GM18508 (cell line): ENCODE data around the gene NEURL1.
"Not testable (repeated sequence)": the region's sequence is repeated elsewhere in the genome, so short reads cannot be mapped to it uniquely, and the experiment has no call there.

ENCODE experiments used
- ATAC-seq: cut with Tn5 transposase; IDR thresholded peaks from one replicate; pipeline ENCODE4 v1.9.1; 2021; ENCODE audit warnings: moderate number of reproducible peaks; ENCODE audit not compliant: insufficient read depth, unreplicated experiment

Gene NEURL1

DNA sequence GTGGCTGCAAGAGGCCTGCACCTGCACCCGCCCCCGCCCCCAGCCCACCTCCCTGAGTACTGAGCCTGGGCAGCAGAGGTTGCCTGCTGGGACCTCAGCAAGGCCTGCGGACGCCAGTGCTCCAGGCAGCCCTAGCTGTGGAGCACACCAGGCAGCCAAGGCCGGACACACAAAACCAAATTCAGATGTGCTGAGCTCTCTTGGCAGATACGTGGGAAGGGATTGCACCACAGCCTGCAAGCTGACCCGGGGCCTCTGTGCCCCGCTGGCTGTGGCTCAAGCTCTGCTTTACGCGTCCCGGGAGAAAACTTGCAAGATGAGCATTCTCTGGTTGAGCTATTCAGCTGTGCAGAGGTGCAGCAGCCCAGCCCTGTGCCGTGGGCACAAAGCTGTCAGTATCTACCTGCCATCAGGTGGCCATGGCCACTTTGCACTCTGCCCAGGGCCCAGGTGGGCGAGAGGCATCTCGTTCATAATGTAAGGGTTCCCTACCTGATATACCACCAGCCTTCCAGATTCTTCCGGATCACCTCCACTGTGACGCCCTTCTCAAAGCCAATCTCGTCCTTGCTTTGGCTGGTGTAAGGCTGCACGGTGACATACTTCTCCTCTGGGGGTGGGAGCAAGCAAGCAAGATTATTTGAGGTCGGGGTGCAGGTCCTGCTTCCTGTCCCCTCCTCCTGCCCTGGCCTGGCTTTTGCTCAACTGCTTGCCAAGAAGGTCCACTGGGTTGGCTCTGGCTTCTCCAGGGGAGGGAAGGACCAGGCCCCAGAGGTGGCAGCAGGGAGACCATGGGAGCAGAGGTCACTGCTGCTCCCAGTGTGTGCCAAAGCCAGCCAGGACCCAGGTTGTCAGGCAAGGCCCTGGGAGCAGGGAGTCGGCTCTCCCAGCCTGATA is 123.4 kb downstream of the NEURL1 start:
- no peak for ATAC-seq

DNA sequence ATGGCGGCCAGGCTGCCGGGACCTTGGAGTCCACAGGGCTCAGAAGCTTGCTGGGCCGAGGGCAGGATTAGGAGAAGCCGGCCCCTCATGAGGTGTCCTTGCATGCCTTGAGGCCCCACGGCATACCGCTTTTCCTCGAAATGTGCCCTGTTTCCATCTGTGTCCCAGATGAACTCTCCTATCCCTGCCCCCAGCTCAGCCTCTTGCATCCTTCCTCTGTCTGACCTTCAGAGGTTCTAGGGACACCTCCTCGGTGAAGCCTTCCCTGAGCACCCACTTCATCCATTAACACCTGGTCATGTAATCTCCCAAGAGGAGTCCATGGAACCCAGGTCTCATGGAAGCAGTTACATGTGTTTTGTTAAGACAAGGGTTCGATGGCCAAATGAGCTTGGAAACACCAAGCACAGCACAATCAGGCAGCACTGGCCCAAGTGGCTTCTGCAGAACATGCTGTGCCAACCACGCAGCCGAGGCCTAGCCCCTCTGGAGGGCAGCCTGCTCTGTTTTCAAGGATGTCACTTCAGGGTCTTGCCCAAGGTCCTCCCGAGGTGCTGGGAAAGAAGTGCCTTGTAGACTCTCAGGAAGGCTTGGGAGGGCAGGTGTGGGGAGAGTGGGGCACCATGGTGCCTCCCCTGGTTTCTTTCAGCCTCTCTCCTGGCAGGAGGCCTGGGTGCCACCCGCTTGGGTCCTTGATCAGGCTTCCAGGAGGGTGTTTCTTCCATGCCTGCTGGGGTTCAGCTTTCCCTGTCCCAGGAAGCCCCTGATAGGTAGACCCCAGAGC is 124.3 kb downstream of the NEURL1 start:
- ATAC-seq = no peak

DNA sequence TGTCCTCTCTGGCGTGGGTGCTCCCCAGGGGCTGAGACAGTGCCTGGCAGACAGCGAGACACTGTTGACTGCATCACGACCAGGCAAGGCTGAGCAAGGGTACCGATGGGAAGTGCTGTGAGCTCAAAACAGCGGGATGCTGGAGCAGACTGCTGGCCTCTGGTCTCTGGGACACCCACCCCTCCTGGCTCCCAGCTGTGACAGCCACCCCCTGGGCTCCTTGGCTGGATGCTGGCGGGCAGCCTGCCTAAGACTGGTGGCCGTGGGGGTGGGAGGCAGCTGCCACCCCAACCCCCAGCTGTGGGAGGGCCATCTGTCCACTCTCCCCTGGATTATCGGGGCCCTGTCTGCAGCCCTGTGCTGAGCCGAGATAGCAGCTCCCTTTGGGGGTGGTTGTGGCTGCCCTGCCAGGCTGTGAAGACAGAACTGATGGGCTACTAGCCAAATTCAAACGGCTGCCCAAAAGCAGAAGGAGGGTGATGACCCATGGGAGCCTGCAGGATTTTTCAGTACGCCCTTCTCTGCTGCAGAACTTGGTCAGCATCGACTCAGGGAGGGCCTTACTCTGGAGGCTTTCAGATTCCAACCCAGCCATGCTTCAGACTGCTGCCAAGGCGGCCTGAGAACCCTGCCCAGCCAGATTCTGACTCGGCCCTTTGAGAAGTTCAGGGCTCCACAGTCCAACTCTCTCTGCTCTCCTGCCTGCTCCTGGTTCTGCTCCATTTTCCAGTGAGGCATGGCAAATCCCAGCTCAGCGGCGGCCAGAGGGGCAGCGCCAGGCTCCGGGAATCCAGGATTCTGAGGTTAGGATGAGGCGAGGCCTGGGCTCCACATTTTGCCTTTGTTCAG is 125.3 kb downstream of the NEURL1 start:
- no peak for ATAC-seq

DNA sequence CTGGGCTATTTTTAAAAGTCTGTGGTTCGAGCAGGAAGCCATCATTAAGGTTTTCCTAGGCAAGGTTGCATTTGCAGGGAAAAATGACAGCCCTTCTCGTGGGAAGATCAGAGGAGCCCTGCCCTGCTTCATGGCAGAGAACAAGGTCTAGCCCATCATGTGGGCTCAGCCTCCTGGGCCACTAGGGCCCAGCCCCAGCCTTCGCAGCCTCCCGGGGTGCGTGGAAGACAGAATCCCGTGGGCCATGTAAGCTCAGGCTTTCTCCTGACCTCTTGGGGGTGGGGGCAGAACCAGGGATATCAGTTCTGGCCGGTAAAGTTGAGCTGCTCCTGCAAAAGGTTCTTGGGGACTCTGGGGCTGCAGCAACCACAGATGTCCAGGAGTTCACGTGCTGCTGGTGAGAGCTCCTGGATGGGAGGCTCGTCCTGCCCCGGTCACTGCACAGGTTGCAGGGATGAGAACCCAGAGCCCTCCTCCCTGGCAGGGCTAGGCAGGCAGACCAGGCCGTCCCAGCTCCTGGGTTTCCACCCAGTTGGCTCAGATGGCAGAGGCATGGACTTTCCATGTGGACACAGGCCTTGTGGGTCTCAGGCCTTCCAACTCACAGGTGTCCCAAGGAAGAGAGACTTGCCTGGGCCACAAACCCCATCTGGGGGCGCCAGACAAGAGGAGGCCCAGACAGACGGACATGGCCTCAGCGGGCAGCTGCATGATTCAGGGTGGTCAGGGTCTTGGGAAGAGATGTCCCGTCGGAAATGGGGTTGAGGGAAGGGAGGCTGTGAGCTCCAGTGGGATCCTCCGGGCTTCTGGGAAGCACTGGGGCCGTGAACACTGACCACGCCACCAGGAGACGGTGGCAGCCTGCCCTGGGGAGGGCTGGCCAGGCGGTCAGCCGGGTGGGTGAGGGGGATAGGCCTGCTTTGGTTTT is 126.2 kb downstream of the NEURL1 start:
- ATAC-seq = no peak

DNA sequence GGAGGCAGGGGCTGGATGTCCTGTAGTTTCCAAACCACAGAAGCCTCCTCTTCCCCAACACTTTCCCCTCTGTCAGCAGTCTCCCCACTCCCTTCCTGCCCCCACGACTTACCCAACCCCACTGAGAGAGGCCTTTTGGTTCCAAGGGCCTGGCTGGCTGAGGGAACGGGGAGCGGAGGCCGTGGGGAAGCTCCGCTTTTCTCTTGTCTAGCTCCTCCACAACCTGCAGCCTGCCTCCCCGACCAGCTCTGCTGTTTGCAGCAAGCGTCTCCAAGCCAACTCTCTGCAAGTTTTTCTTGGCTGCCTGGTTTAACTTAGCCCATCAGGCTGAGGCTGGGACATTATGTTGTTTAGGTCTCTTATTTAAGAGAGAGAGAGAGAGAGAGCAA is 126.8 kb downstream of the NEURL1 start:
- no peak for ATAC-seq

DNA sequence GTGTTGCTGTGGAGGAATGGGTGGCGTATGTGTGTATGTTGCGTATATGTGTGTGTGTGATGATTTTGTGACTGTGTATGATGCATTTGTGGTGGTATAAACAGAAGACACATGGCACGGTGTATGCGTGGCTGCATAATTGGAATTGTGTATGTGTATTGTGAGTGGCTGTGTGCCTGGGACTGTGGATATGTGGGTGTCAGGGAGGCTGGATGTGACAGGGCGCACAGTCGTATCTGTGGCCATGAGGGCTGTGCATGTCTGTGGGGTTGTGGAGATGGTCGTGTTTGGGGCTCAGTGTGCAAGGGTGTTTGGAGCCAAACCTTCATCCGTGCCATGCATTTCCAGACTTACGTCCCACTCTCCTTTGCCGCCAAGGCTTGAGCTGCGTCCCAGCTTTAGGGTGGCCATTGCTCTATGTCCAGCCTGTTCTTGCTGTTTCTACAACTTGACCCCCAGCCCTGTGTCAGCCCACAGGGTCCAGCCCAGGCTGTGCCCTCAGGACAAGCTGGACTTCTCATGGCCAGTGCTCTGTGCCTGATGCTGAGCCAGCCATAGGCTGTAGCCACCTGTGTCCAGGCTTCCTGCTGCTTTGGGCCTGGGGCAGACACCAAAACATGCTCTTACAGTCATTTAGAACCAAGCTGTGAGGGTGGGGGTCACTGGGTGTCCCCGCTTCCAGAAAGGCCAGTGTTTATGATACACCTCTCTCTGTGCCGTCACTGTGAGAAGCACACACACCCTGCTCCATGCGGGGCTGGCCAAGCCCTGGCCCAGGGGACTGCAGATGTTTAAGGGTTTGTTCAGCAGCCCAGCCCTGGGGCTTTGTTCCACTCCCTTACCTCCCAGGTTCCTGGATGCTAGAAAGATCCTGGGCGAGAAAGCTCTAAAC is 127.6 kb downstream of the NEURL1 start:
- no peak for ATAC-seq

DNA sequence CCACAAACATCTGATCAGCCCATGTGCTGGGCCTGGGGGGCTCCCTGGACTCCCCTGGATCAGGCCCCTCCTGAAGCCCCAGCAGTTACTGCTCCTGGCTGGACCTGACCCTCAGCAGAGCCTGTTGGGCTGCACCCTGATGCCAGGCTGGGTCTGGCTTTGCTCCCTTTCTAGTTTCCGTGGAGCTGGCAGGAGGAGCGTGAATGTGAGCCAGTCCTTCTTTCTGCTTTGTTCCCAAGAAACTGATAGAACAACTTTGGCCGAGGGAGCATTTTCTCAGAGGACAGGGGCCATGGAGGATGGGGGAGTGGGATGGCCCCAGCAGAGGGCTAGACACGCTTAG is 128.2 kb downstream of the NEURL1 start:
- ATAC-seq = no peak

DNA sequence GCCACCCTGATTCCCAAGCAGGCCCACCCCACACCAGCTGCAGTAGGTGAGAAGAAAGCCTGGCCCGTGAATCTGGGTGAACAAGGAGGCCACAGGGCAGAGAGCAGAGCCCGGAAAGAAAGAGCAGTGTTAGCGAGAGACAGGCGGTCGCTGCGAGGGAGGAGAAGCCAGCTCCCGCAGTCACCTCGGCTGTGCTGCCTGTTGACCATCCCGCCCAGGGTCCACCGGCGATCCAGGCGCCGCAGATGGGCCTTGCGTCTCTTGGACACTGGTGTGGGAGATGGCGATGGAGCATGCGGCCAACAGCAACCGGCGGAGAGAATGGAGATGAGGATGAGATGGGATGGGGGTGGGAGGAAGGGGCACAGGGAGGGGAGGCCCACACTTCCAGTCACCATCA is 128.8 kb downstream of the NEURL1 start:
- no peak for ATAC-seq

DNA sequence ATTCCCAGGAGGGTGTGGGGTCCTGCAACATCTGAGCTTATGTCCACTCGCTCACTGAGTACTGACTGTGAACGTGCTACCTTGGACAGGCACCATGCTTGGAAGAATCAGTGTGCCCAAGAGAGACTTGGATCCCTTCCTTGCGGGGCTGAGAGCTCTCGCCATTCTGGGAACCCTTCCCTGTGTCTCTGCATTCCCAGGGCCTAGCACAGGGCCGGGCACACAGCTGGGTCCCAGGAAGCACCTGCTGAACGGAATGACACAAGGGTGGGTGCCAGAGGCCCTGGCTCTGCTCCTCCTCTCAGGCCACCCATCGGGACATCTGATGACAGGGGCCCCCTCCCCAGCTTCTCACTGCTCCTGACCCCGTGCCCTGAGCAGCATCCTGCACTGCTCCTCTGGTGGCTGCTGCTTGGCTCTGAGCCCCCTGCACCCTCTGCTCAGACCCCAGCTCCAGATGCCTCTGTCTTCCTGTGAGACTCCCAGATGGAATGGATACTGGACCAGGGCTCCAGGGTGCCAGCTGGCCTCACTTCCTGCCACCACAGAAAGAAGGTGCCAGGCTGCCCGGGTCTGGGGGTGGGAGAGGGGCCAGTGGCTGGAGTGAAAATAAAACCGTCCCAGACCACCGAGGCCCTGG is 129.6 kb downstream of the NEURL1 start:
- no peak for ATAC-seq

DNA sequence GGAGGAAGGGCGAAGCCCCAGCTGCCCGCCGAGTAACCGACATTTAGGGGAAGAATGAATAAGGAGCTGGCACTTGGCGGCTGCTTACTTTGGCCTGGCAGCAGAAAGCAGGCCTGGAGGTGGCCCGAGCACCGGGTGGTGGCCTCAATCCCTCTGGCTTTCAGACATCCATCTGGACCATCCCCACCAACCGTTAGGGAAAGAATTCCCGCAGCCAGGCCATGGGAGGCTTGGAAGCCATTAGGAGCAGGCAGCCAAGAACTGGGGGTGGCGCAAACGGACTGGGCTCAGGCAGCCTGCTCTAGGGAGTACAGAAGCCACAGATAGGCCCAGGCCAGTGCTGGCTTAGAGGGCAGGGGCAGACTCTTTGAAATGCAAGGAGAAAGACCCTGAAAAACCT is 132.7 kb downstream of the NEURL1 start:
- no peak for ATAC-seq

DNA sequence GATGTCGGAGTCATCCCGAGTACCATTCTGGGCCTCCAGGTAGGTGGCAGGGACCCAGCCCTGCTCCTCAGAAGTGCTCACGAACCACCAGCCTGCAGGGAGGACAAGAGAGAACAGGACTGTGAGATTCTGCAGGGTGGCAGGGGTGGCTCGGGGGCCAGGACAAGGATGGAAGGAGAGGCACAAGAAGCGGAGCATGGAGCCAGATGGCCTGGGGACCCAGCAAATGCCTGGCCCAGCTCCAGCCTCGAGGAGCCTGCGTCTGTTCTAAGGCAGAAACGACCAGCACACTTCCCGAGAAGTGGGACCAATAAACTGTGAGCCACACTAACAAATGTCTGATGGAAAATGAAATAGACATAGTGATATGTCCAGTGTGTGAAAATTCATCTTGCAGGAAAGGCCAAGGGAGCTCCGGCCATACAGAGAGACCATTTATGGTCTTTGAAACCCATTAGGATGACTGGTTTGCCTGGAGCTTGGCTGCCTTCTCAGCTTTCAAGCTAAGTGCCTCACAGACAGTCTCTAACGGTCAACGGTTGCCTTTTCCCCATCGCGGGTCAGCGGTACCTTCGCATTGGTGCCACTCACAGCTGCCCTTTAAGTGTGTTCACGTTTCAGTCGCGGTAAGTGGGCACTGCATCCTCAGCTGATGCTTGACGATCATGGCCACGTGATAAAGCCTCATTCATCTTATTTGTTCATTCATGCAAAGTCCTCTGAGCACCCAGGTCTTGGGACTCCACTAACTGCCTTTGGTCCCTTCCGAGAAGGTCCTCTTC is 133.8 kb downstream of the NEURL1 start:
- ATAC-seq = no peak

DNA sequence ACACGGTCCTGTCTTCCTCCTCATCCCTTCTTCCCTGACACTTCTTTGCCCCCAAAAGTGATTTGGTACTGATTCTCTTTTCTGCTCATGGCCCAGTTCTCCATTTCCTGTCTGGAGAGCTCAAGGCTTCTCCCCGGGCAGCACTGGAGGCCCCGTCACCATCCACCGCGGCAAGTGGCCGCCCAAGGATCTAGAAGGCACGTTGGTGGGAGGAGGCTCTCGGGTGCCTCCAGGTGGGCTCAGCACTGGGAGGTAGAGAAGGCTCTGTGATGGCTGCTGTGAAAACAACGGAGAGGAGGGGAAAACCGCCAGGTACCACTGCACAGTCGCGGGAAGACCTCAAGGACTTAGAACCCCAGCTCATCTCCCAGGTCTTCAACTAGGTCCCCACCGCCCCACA is 134.4 kb downstream of the NEURL1 start:
- ATAC-seq = no peak

DNA sequence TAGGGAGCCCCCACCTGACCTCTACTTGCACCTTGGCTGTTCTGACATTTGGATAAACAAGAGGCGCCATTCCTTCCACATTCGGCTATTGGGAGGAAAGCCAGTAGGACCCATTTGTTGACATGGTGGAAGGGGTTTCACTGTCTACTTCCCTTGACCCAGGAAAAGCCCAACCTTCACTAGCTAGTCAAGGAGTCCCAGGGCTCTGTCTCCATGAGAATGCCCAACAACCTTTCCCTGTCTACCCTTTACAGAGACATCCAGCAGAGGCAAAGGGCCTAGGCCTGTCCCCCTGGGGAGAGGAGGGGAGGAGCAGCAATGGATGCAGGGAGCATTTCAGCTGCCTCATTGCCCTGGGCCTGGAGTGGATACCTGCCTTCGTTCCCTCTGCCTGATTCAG is 136.1 kb downstream of the NEURL1 start:
- ATAC-seq = no peak

DNA sequence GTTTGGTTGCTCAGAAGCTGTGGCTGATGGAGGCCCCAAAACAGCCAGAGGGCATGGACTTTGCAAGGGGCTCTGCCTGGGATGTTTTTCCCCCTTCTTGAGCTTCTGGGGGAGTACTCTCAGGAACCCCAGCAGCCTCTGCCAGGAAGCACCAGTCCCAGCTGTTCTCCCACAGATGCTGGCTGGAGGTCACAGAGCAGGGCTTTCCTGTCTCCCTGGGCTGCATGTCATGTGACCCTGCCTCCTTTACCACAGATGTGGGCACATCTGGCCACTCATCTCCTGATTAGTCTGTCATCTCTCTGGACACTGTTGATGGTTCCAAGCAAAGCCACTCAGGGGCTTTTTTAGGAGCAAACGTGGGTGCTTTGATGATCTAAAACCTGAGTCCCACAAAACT is 136.7 kb downstream of the NEURL1 start:
- no peak for ATAC-seq

DNA sequence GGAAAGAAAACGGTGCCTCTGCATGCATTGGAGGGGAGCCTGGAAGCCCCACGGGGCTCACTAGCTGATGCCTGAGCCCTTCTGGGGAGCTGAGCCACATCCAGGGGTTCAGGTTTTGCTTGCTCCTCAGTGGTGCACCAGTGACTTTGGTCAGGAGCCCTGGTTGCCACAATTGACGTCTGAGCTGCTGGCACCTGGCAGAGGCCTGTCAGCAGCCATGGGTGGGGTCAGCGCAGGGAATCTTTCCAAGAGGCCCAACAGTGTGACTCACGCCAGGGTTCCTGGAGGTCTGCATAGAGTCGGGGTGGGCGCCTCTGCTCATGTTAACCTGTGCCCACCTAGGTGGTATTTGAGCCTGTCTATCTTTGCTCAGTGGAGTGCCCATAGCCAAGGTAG is 138.7 kb downstream of the NEURL1 start:
- ATAC-seq = no peak

DNA sequence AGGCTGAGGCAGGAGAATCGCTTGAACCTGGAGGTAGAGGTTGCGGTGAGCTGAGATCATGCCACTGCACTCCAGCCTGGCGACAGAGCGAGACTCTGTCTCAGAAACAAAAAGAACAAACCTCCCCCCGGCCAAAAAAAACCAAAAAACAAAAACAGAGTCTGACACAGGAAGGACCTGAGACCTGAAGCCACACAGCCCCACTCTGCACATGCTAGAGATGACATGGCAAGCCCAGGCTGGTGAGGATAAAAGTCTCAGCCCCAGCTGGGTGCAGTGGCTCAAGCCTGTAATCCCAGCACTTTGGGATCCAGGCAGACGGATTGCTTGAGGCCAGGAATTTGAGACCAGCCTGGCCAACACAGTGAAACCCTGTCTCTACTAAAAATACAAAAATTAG is 139.4 kb downstream of the NEURL1 start:
- ATAC-seq = not testable (repeated sequence)

DNA sequence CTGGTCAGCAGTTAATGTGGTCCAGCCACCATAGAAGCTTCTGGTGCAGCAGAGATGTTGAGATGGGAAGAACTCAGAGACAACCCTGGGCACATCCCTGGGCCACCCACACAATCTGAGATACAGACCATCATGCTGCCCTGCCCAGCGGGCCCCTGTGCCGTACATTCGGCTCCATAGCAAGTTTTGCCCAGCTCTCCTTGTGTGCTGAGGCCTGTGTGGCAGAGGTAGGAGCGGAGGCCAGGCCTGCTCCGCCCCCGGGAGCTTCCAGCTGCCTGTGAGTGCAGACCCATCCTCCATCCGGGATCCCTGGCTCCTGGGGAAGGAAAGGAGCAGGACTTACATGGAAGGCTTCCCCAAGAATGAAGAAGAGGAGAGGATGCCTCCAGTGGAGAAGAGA is 140.3 kb downstream of the NEURL1 start:
- ATAC-seq = no peak

DNA sequence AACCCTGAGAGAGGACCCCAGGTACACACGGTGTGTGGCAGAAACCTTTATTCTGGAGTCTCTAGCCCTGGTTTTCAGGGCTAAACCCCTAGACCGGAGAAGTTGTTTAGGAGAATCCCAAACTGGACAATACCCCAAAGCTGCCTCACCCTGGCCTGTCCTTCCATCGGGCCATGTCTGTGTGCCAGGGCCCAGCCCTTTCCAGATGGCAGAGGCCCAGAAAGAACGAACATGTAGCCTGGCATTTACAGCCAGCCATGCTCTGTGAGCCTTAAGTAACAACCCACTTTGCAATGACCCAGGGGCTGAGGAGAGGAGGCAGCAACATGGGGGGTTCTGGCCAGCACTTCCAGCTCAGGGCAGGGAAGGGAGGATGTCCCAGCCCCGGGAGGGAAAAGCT is 142.1 kb downstream of the NEURL1 start:
- ATAC-seq = no peak
